ENCODE data around the gene NRSN2.

- TF ChIP-seq POLR2A (IDR thresholded peaks at IDR 0.05) (no peak), CTCF (IDR thresholded peaks at IDR 0.05) (no peak)
Measured at GRCh38 chr20:384723-385122, 37.8 kb downstream of the NRSN2 start.

Measured in body of pancreas (tissue), 4 donors.